ENCODE data around the gene CD80.
"Not testable (repeated sequence)": the region's sequence is repeated elsewhere in the genome, so short reads cannot be mapped to it uniquely, and the experiment has no call there.

The CD80 gene

GRCh38 chr3:119559441-119559963, at the start of gene CD80:
Gene CD80 (minus strand): TSS chr3:119559614. CDS start chr3:119557728, 1,886 bp downstream.
- DNase-seq (ENCODE audit: low read depth) = peak; percentile 14

GRCh38 chr3:119608405-119609000, 49.1 kb upstream of the CD80 start:
- no peak for DNase-seq (ENCODE audit: low read depth)

GRCh38 chr3:119604878-119605277, 45.5 kb upstream of the CD80 start:
- no peak for DNase-seq (ENCODE audit: low read depth)

- DNase-seq (ENCODE audit: low read depth) = no peak
Observed at GRCh38 chr3:119602676-119603075, 43.3 kb upstream of the CD80 start.

- no peak for DNase-seq (ENCODE audit: low read depth)
Observed at GRCh38 chr3:119601154-119601553, 41.7 kb upstream of the CD80 start.

GRCh38 chr3:119600732-119601131, 41.3 kb upstream of the CD80 start:
- no peak for DNase-seq (ENCODE audit: low read depth)

- DNase-seq (ENCODE audit: low read depth) = no peak
Observed at GRCh38 chr3:119599558-119600174, 40.3 kb upstream of the CD80 start.

GRCh38 chr3:119598410-119599098, 39.1 kb upstream of the CD80 start:
- DNase-seq (ENCODE audit: low read depth) = no peak

- no peak for DNase-seq (ENCODE audit: low read depth)
Observed at GRCh38 chr3:119597548-119598288, 38.3 kb upstream of the CD80 start, which contains the start of gene PLA1A. Gene PLA1A (plus strand): TSS chr3:119597885. CDS start chr3:119597914, 29 bp downstream.

GRCh38 chr3:119596398-119596797, 37.0 kb upstream of the CD80 start:
- DNase-seq (ENCODE audit: low read depth) = no peak

GRCh38 chr3:119595639-119596334, 36.4 kb upstream of the CD80 start:
- DNase-seq (ENCODE audit: low read depth) = no peak

GRCh38 chr3:119594929-119595328, 35.5 kb upstream of the CD80 start:
- DNase-seq (ENCODE audit: low read depth) = not testable (repeated sequence)

- DNase-seq (ENCODE audit: low read depth) = no peak
Observed at GRCh38 chr3:119594066-119594465, 34.7 kb upstream of the CD80 start.

GRCh38 chr3:119592861-119593260, 33.4 kb upstream of the CD80 start:
- no peak for DNase-seq (ENCODE audit: low read depth)

GRCh38 chr3:119590706-119591105, 31.3 kb upstream of the CD80 start:
- no peak for DNase-seq (ENCODE audit: low read depth)

- no peak for DNase-seq (ENCODE audit: low read depth)
Observed at GRCh38 chr3:119589102-119589773, 29.8 kb upstream of the CD80 start.

- DNase-seq (ENCODE audit: low read depth) = no peak
Observed at GRCh38 chr3:119588112-119588511, 28.7 kb upstream of the CD80 start.

GRCh38 chr3:119586733-119587172, 27.3 kb upstream of the CD80 start:
- no peak for DNase-seq (ENCODE audit: low read depth)

- DNase-seq (ENCODE audit: low read depth) = no peak
Observed at GRCh38 chr3:119585856-119586570, 26.6 kb upstream of the CD80 start.

- no peak for DNase-seq (ENCODE audit: low read depth)
Observed at GRCh38 chr3:119585208-119585607, 25.8 kb upstream of the CD80 start.
